ENCODE data around the gene CDH9.
A peak's percentile ranks its signal among the peaks of the same experiment; 100 is the strongest.
"Not testable (repeated sequence)": the region's sequence is repeated elsewhere in the genome, so short reads cannot be mapped to it uniquely, and the experiment has no call there.

Gene CDH9

DNA sequence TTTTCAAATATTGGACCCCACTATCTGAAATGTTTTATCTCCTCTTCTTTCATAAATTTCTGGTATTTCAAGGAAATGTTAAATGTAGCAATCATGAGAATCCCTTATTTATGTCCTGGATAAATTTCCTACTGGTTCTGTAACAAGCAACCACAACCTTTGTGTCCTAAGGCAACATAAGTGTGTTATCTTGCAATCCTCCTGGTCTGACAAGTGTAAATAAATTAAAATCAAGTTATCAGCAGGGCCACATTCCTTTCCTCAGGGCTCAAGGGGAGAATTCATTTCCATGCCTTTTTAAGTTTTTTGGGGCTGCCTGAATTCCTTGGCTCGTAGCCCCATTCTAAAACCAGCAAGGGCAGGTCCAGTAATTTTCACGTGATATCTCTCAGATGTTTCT, 83.2 kb downstream of the CDH9 start:
- peak; percentile 83 for DNase-seq (ENCODE audit: low read depth)

DNA sequence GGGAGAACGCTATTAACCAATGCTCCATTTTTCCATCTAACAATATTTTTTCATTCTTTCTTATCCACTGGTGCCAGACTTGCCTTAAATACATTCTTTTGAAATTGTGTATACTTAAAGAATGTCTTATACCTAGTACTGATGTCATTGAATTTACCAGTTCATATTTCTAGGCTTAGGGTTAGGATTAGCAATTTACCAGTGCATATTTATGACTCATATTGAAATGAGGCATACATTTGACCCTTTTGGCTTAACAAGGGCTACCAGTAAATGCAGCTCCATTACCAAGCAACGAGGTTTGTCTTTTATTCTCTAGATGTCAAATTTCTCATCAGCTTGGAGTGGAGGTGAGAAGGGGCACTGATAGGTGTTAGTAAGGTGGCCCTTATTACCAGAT, 89.5 kb downstream of the CDH9 start:
- DNase-seq (ENCODE audit: low read depth), result no peak

GRCh38 chr5:26945901-26946300, 92.5 kb downstream of the CDH9 start:
- DNase-seq (ENCODE audit: low read depth), result no peak

DNA sequence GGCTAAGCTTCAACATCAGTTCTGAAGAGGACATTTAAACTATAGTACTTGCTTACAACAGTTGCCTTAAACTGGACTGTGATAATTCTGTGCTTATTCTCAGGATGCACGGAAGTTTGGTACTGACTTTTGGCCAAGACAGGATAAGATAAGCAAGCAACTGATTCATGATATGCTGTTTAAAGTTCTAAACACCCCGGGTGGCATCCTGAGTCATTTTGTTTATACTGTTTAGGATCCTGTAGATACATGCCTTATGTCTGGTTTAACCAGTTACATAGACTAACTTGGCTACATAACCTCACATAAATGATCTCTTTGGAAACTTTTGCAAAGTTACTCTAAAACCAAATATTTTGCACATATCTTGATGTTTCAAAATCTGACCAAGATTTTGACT, 95.9 kb downstream of the CDH9 start:
- DNase-seq (ENCODE audit: low read depth), result peak; percentile 84

DNA sequence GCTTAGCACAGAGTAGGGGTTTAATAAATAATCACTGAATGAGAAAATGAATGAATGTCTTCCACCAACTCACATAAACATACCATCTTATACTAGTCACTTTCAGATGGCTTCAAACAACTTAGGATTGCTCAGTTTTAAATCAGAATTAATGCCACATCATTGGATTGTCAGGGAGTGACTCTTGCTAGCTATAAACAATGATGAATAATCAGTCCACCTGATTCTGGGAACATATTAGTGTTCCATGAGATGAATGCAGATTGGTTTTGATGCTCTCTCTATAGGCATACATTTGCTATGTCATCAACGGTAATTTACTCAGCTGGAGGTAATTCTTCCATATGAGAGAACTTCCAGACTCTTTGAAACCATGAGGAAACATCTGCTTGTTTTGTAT, 97.4 kb downstream of the CDH9 start:
- no peak for DNase-seq (ENCODE audit: low read depth)

GRCh38 chr5:26932238-26932637, 106.1 kb downstream of the CDH9 start:
- DNase-seq (ENCODE audit: low read depth), result no peak

DNA sequence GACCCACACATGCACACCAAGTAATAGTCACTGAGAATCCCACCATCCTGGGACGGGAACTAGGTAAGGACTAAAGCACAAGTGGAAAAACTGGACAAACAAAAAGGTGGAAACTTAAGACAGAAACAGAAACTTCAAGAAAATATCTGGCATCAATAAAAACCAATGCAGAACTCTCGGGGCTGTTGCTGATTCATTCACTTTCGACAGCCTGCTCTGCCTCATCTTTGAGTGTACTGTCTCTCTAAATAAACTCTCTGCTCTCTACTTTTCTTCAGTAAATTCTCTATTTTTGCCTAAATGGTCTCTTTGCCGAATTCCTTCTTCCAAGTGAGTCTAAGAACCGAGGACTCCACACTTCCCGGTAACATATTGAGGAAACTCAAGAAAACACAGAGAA, 116.9 kb downstream of the CDH9 start:
- no peak for DNase-seq (ENCODE audit: low read depth)

DNA sequence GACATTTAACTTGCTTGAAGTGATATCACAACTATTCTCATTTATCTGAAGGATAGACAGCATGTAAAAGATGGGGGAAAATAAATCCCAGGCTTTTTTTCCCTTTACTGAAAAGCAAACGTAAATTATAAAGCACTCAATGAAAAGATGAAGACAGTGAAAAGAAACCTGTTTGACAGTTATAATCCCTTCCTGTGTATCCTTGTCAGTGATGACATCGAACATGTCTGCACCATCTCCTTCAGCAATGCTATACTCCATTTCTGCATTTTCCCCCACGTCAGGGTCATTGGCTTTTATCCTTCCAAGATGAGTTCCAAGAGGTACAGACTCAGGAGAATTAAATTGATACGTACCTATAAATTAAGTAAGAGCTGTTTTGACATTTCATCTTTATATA, 134.9 kb downstream of the CDH9 start:
- DNase-seq (ENCODE audit: low read depth), result no peak

DNA sequence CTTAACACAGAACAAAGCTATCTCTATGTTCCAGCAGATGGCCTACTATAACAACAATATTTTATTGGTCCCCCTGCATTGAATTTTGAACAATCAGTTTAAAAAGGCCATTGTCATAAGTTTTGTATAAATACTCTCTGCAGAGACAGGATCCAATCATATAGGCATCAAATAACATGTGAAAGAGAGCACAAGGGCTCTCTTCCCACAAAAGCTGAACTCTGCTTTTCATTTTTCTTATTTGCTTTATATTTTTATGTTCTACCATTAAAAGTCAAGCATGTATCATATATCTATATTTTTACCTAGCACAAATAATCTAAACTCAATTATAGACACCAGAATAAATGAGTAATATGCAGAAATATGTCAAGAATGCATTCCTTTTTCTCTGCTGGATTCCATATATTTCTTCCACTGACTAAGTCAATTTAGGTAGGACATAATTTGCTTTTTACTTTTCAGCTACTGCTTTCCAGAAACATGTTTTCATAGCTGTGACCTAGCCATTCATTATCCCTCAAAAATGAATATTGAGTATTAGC, 143.6 kb downstream of the CDH9 start:
- DNase-seq (ENCODE audit: low read depth), result peak; percentile 8

- no peak for DNase-seq (ENCODE audit: low read depth)
Measured at GRCh38 chr5:26893078-26893477, 145.3 kb downstream of the CDH9 start.

DNA sequence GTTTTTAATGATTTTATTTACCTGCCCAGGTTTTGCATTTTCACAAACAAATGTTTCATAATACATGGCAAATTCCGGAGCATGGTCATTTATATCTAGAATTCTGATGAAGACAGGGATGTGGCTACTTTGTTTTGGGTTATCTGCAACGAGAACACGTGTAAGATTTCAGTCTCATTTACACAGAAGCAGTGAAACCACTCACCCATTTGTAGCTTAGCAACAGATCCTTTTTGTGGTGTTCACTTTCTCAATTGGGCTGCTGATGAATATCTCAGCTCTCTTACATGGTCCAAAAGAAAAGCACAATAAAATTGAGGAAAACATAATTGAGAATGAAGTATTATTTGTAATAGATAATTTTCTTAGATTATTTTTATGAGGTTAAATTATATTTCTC, 148.6 kb downstream of the CDH9 start:
- DNase-seq (ENCODE audit: low read depth), result peak; percentile 6

DNA sequence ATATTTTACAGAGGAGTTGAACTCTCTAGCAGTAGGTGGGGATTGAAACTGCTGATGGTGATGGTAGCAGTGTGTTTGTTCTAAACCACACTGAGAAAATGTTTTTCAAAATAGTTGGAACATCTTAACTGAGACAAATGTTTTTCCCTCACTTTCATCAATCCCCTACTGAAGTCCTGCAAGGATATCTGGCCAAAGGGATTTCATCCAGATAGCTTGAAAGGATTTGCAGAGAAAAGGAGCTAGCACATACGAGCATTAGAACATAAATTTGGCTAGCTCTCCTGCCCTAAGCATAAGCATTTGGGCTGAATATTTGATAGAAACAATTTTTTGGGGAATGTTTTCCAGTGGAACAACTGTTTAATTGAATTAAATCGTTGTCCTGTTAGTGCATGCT, 153.9 kb downstream of the CDH9 start:
- DNase-seq (ENCODE audit: low read depth), result no peak

GRCh38 chr5:26883375-26883774, 155.0 kb downstream of the CDH9 start:
- no peak for DNase-seq (ENCODE audit: low read depth)

- no peak for DNase-seq (ENCODE audit: low read depth)
Measured at GRCh38 chr5:26881901-26882300, 156.5 kb downstream of the CDH9 start.

DNA sequence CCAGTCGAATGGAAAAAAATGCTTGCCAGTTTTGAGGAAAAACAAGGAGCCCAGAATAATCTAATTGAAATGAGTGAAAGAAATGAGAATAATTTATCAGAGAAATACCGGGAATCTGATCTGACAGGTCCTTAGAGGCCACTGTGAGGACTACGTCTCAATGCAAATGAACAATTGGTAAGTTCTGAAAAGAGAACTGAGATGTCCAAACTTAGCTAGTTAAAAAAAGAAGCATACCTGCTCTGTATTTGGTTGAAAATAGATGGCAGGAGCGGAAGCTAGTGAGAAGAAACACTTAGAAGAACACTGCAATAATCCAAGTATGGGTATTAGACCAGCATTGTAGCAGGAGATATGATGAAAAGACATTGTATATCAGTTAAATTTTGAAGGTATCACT, 161.2 kb downstream of the CDH9 start:
- DNase-seq (ENCODE audit: low read depth), result no peak

GRCh38 chr5:26872337-26872736, 166.0 kb downstream of the CDH9 start:
- DNase-seq (ENCODE audit: low read depth), result no peak

DNA sequence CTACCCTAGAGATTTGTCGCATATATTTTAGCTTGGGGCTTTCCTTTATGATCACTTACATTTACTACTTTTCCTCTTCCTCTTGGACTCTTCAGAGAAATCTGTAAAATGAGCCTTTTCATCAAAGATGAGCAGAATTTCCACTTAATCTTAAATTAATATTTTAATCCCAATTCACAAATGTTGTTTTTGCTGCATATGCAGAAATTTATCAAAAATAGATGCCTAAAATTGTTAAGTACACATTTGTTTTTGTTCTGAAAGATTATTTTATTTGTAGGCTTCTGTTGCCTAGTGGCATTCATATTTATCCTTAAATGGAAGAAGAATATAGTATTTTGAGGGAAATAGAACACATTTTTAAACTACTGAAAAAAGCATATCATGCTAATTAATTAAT, 168.6 kb downstream of the CDH9 start:
- no peak for DNase-seq (ENCODE audit: low read depth)

GRCh38 chr5:26868504-26868903, 169.9 kb downstream of the CDH9 start:
- DNase-seq (ENCODE audit: low read depth), result no peak

DNA sequence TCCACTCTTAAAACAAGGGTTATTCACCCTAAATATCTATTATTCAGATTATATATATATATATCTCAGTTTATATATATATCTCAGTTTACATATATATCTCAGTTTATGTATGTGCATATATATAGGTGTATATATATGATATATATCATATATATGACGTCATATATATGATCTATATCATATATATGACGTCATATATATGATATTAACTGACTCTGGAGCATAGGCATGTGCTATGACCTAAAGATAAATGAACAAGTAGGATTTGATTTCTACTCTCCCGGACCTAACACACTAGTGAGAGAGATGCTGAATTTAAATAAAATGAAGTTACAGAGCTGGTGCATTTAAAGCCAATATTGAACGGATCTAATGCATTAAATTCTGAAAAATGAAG, 174.3 kb downstream of the CDH9 start:
- DNase-seq (ENCODE audit: low read depth), result no peak

GRCh38 chr5:26856238-26856637, 182.1 kb downstream of the CDH9 start:
- DNase-seq (ENCODE audit: low read depth), result no peak

GRCh38 chr5:26852450-26852849, 185.9 kb downstream of the CDH9 start:
- not testable (repeated sequence) for DNase-seq (ENCODE audit: low read depth)

DNA sequence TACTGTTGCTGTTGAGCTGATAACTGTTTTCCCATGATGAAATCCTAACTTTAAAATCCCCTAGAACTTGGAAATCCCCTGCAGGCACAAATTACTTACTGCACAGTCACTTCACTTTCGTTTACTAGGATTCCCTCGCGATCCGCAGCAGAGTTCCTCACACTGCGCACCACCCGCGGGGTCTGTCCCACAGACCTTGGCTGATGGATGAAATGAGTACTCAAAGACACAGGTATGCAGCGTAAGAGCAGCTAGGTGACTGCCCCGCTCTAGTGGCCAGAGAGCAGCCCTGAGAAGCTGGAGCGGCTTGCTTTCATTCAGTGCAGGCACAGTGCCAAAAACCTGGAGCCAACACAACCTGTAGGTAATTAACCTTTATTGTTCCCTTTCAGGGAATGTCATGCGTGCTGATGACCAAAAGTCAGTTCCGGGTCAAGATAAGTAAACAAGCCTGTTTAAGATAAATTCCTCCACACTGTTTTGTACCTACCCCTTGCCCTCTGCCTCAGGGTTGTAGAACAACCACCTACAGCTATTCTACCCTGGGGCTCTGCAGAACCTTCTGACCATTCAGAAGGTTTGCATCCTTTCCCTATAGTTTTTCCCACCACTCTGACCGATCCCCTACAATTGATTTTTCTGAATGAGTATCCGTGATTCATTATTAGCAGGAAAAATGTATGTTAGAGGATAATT, 191.2 kb downstream of the CDH9 start:
- DNase-seq (ENCODE audit: low read depth), result no peak

DNA sequence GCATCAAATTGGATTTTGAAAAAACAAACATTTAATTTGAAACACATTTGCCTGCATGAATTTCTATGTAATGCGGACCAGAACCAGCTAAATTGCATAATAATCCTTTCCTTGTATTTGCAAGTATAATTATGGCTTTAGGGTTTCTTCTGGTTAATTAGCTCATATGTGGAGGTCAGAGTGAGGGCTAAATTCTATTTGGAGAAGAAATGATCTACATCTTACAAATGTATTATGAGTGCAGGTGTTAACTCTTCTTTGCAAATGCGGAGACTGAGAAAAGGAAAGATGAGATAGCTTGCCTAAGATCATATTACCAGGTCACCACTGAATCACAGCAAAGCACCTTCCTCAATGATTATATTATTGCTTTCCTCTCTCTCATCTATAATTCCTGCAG, 194.7 kb downstream of the CDH9 start:
- no peak for DNase-seq (ENCODE audit: low read depth)

DNA sequence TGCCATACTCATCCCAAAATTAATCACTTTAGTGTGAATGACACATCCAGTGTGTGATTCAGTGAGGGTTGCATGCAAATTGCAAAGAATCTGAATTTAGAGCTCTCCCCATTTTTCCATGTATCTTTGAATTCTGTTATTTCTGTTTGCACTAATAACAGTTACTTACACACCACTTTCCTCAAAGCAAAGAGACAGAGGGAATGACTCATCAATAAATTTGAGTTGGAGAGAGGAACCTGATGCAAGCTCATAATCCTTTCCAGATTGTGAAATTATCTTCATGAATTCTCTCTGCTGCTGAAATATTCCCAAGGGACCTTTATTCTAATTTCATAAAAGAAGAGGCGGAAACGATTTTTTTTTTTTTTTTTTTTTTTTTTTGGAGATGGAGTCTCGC, 204.8 kb downstream of the CDH9 start:
- DNase-seq (ENCODE audit: low read depth), result peak; percentile 4

Measured in amniotic epithelial cell (primary cell).